M059J (cell line): ENCODE data around the gene SLC48A1. TPM values are rescaled to one million over a fixed set of nuclear protein-coding genes. Genes with fewer than 3 reads are reported as not detected.

Experiments used
- DNase-seq: peaks from one replicate; pipeline ENCODE4 v3.0.0-alpha.2; 2012; ENCODE audit warnings: low read depth
- total RNA-seq: library from RNA; depleted of rRNA; stranded (reverse); fragments of >200 nt; shearing (Covaris generic); gene quantifications from 2 replicates; pipeline ENCODE4 v1.2.3, GENCODE V29; 2014

SLC48A1 gene
- total RNA-seq, 1 experiment from 2014 or later: 12.9 TPM

DNA sequence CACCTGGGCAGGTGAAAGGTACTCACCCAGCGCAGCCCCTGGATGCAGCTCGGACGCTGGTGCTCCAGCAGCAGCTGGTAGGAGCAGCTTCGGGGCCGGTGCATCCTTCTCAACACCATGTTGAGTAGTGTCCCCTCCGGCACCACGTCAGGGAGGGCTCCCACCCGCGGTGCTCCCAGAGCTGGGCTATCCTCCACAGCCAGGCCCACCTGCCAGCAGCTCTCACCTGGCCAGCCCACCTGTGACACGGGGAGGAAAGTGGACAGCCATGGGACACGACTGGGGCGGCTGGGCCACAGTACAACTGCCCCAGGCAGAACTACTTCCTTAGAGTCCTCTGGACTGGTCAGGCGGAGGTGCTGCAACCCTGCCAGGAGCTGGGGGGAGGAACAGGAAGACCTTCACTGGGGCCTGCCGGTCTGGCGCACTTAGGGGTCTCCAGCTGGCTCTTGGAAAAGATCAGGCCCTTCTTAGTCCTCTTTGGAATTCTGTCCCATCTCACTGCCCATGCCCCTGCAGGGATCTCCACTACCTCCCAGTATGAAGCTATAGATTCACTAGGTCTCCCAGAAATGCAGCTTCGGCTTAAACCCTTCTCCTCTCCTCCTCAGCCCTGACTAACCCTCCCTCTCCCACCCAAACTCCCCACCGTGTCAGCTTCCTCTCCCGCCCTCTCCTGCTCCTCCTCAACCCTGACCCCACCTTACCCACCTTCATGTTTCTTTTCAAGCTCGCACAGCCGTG lies 15.0 kb upstream of the SLC48A1 start:
- DNase-seq: no peak

DNA sequence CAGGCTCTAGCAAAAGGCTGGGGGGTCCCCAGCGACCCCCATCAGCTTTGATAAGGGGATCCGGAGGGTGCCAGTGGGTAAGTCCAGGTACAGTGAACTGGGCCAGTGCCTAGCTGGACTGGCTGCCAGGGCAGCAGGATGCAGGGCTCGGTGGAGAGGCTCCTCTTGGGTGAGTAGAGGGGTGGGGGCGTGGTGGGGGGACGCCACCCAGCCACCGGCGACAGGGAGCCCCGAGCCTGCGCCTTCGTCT lies 14.5 kb upstream of the SLC48A1 start:
- no peak for DNase-seq

DNA sequence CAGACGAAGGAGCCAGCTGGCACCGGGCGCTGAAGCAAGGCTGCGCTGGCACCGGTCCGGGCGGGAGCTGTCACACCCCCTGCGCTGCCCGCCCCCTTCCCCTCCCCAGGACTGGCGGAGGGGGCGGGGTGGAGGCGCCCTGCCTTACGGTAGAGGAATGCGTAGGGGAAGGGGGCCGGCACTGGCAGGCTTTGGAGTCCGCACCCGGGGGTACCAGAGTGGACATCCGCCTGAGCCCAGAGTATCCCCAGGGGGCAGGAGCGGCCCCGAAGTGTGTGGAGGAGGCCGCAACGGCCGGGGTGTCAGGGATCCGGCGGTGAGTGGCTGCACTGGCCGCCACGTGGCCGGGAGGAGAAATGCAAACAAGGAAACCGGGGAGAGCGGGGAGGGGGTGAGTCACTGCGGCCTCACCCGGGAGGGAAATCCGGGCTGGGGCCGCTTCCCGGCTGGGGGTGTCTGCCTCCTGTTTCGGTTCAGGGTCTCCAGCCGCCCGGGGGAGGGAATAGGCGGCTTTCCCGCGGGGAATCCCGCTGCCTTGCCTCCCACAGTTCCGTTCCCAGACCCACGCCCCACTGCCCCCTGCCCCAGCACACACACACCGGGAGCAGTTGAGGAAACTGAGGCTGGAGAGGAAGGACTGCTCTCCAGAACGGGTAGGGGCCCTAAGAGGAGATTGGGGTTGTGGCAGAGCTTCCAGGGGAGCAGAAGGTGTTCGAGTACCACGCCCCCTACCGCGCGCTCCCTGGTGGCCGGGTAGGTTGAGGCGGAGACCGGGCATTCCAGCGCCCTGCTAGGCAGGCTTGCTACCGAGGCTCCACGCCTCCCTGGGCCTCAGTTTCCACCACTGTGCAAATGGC lies 14.0 kb upstream of the SLC48A1 start, which contains the start of gene RAPGEF3:
TSS of gene RAPGEF3 (minus strand) at position 47 of the 857 bp plus-strand sequence. CDS start 324 bp downstream, outside the sequence.
- DNase-seq: peak; percentile 86

DNA sequence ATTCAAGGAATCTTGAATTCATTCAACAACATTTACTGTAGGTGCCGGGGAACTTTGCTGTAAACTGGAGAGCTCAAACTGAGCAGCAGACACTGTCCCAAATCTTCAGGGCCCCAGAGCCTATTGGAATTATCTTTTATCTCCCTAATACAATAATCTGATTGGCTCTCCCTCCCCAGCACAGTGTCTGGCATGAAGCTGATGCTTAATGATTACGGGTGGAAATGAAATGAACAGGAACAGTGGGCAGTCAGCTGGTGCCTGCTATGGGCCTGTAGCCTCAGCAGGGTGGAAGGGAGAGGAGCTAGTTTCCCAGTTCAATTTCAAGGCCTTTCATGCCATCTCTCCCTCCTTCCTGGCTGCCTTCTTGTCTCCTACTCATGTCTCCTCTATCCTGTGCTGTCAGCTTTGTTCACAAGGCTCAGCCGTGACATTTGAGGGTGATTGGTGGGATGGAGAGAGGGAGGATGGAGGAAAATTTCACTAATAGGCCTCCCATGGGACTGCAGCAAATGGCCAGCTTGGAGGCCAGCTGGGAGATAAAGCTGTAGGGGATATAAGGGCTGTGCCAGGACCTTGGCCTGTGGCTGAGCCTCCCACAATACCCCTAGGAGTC lies 10.1 kb upstream of the SLC48A1 start:
- no peak for DNase-seq

DNA sequence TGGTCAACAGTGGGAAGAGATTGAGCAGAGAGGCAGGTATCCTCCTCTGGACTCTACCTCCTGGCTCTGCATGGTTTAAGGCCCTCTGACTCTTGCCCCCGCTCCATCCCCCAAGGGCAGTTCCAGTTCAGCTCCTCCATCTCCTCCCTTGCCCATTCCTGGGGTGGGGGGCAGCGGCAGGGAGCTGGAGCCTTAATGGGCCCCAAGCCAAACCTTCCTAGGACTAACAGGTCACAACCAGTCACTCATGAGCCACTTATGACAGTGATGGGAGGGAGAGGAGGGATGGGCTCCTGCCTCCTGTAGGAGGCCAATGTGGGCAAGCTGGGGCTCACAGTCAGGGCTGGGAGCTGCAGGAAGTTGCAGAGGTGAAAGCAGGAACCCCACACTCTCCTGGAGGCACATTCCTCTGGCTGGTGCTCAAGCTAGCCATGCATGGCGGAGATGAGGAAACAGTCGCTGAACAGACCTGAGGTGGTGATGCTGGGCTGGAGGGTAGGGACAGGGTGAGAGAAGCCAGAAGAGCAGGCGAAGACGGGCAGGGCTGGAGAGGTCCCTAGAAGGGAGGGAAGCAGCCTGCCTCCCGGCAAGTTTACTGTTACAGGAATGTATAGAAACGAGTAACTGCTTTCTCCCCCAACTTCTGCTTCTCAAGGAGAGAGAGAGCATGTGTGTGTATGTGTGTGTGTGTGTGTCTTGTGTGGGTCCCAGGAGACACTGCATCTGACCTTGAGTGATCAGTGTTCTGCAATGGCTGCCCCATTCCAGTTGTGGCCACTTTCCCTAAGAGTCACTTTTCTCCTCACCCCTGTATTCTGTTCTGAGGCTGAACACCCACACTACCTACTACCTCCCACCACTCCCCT lies 9.3 kb upstream of the SLC48A1 start:
- peak; percentile 46 for DNase-seq

DNA sequence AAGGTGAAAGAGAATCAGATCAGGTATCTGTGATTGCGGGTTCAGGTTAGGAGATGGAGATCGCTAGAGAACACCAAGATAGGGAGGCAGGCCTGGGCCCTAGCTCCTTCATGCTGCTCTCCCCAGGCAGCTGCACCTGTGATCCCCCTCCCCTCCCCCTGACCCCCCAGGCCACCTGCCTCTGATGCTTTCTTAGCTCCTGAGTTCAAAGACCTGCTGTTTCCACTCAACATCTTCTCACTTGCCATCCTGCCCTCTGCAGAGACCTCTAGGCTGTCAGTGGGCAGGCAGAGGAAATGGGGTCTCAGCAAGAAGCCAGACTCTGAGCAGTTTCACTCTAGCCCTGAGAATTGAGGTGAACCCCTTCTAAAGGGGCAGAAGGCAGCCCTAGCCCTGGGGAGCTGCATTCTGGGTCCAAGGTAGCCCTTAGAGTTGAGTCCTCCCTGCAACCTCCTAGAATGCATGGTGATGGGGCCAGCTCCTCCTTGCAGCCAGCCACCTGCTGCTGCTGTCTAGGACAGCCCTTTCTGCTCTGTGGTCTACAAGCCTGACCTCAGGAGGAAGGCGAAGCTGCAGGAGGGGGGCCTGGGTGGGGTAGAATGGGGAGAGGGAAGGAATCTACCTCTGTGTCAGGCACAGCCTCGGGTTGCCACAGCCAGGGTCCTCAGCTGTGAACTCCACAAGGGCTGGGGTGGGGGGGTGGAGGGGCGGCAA lies 6.4 kb upstream of the SLC48A1 start:
- no peak for DNase-seq

DNA sequence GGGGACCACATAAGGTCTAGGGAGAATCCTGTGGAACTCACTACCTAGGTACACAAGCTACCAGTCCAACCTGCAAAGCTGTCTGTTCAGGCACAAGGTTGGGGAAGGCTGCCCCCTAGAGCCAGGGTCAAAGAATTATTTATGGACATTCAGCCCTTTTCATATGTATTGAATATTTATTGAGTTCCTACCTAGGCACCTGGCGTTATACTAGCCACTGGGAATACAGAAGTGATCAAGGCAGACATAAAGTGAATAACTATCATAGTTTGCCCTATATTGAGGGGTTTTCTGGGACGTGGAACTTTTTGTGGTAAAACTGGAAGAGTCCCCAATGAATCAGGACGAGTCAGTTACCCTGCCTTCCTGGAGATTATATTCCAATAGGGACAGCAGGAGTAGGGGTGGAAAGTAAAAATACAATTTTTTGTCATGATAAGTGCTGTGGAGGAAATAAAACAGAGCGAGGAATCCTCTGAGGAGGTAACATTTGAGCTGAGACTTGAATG lies 5.8 kb upstream of the SLC48A1 start:
- DNase-seq: no peak

DNA sequence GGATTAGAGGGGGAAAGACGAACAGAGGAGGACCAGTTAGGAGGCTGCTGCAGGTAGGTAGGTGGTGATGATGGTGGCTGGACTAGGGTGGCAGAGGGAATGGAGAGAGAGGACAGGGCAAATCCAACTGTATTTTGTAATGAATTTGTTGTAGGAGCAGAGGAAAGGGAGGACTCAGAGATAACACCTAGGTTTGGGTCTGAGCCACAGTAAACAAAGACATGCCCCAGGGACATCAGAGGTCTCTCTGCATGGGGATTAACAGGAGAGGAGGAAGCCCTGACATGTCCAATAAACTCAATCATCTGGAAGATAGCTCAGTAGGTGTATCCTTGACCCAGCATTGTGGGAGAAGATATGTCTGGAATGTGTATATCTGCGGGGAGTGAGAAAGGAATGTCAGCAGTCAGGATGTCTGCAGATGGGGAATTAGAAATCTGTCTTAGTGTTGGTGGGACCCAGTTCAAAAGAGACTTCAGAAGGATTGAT lies 4.7 kb upstream of the SLC48A1 start:
- DNase-seq: peak; percentile 94

DNA sequence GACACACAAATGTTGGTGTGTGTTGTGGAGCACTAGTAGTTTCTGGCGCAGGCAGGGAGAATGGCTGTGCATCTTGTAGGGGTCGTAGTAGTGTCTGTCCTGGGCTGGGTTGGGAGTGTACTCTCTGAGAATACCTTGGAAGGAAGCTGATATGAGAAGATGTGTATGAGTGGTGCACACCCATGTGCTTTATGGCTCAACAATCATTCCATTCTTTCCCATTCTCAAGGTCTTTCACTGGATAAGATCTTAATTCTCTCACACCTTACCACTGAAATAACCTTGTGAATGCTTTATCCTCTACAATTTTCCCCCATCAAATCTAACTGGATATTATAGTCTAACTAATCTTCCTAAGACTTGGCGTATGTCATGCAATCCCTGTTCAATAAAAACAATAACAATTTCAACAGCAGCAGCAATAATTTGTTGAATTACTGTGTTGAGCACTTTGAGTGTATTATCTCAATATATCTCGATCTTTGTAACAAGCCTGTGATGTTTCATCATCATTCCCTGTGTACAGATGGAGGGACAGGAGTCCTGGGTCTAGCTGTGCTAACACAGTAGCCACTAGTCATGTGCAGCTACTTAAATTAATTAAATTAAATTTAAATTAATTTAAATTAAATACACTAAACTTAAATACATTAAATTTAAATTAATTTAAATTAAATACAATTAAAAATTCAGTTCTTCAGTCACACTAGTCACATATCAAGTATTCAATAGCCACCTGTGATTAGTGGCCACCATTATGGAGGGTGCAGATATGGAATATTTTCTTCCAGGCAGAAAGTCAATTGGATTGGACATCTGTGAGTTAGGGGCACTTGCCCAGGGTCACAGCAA lies 3.6 kb upstream of the SLC48A1 start:
- DNase-seq: no peak

DNA sequence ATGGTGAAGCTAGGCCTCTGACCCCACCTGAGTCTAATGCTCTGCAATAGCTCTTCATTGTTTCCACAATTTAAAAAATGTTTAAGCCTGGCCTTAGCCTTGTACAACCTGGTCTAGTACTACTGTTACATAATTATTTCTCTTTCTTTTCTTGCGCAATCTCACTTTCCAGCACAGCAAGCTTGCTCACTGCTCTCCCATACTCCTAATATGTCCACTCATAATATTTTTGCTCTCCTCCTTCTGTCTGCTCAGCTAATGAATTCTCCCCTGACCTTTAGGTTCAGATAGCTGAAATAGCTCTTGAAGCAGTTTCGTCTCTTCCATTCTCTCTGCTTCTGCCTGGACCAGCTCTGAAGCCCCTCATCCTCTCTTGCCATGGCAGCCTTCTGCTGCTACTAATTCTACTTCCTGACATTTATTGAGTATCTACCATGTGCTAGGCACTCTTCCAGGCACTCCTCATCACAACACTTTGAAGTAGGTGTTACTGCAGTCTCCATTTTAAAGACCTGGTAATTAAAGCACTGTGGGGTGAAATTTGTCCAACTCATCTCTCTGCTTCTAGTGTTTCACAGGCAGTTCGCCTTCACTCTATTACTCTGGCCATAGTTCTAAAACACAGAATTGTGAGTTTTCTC lies 2.8 kb upstream of the SLC48A1 start:
- no peak for DNase-seq

DNA sequence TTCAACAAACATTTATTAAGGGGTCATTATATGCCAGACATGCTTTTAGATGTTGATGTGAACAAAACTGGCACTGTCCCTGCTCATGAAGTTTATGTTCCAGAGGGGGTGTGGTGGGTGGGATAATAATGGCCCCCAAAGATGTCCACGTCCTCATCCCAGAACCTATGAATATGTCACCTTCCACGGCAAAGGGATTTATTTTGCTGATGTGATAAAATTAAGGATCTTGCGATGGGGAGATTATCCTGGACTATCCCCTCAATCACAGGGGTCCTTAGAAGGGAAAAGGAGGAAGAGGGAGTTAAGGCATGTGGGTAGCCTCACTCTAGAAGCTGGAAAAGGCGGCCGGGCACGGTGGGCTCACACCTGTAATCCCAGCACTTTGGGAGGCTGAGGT lies 1.7 kb upstream of the SLC48A1 start:
- no peak for DNase-seq

DNA sequence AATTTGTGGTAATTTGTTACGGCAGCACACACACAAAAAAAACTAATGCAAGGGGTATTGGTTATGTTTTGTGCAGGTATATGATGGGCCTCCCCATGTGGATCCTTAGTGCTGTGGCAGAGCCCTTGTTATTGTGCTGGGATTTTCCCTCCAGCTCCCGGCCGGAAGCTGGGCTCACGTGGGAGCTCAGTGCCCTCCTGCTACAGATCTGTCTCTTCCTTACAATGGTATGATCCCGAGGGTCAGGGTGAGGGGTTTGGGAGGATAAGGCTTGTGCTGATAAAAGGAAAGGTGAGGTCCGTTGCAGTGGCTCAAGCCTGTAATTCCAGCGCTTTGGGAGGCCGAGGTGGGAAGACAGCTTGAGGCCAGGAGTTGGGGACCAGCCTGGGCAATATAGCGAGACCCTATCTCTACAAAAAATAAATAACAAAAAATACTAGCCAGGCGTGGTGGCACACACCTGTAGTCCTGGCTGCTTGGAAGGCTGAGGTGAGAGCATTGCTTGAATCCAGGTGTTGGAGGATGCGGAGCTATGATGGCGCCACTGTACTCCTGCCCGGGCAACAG lies 861 bp upstream of the SLC48A1 start:
- DNase-seq: no peak

DNA sequence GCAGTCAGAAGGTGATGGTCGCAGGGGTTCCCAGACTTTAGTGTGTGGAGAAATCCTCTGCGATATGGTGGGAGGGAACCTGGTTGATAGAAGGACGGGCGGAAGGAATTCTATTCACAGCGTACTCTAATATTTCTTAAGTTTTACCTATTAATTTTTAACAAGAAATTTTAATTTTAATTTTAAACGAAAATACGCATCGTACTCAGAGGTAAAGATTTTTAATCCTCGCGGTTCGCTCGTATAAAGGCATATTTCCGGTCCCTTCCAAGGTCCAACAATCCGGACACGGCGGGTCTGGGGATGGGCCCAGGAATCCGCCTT lies 338 bp upstream of the SLC48A1 start:
- DNase-seq: no peak

DNA sequence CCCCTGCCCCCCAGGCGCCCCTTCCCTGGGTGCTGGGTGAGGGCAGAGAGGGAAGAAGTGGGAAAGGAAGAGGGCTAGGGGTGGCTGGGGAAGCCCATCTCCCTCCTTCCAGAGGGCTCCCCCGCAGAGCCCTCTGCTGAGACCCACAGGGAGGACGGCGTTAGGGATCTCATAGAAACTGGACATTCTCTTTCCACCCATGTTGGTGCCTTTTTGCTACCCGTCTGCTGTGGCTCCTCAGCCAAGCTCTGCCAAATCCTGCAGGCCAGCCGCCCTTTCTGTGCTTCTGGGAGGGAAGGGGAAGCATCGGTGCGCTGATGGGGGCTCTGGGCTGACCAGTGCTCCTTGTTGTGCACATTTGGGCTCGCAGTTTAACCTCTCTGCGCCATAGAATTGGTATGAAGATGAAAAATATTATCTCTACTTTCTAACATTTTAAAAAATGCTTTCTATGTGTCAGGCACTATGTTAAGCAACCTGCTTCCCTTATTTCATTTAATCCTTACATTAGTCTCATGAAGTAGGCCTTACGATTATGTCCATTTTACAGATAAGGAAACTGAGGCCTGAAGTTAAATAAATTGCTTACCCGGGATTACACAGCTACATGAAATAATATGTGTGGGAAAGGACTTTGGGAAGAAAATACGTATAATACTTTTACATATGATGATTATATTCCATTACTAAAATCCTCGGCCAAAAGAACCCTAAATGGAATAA lies 981 bp downstream of the SLC48A1 start:
- no peak for DNase-seq

DNA sequence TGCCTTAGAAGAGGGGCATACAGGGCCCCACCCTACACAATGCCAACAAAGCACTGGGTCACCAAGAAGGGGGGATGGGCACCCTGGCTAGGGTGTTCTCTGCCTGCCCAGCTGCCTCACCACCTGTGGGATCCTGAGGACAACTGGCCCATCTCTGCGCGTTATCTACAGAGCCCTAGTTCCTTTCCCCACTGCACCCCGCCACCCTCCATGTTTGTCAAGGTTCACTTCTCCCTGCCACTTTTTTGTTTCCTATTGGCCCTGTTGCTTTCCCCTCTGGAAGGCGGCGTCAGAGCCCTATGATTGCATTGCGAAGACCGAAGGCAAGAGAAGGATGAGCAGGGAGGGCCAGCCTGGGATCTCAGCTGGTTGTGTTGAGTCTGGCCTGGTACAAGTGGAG lies 1.6 kb downstream of the SLC48A1 start:
- DNase-seq: no peak

DNA sequence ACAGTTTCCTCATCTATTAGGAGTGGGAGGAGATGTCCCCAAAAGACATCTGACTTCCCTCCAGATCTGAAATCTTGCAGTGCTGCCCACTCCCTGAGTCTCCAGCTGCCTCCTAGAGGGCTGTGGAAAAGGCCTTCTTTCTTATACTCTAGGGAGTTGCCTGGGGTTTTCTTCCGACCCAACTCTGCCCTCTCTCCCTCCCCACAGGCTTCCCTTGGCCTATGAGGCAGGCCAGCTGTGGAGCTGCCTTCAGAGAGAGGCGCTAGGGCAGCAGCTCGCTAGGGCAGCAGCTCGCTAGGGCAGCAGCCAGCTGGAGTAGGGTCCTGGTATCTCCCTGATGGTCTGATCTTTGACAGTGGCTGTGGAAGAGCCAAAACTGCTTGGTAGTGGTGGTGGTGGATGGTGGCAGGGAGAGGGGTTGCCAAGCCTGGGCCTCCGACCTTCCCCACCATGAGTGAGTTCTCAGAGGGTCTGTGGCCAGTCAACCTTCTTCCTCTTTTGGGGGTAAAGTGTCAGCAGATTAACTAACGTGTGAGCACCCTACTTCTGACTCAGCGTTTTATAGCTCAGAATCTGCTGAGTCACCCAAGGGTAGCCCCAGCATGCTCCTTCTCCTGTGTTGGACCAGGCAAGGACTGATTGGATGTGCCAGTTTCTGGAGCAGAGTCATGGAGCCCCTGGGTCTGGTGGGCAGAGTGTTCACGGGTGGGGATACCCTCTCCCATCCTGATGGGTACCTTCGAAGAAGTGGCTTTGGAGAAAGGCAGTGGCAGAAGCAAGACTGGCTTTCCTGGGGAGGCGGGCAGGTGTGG lies 2.3 kb downstream of the SLC48A1 start:
- DNase-seq: peak; percentile 44

DNA sequence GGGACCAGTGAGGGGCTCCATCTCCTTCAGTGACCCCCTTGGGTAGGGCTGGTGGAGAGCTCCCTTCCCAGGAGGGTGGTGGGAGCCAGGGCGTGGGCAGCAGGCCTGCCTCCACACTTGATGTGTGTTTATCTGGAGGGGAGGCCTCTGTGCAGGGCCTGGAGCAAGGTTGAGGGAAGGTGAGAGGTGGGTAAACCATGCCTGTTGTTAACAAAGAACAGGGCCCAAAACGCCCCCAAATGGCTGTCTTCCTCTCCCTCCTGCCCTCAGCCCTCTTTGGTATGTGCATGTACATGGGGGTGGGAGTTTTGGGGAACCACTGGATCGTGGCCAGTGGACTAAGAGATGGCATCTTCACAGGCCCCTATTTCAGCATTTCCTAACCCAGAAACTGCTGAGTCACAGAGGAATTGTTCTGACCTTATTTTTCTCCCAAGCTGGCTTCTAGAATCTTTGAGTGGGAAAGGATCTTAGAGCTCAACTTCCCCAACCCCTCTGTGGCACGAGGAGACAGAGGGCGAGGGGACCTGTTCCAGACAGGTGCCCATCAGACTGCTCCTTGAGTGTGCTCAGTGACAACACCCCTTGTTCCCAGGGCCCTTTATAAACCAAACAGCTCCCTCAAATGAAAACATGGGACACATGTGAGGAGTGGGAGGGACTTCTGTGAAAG lies 3.6 kb downstream of the SLC48A1 start:
- no peak for DNase-seq
